Upper lobe of left lung (tissue), 4 donors: ENCODE data around the gene FGGY.

ENCODE experiments used
- CTCF ChIP-seq, 6 experiments: fragments of 450-650 bp in 4 of 6; fragments of 200-600 bp in 2 of 6; sonication (generic) in 2 of 6; IDR thresholded peaks; one replicate each; pipeline ENCODE4 v1.5.1; 2016 to 2019; ENCODE audit warnings: antibody characterized with exemption in 6 of 6
- EP300 ChIP-seq, 4 donors: sonication (generic); formaldehyde crosslinking; IDR thresholded peaks; one replicate each; pipeline ENCODE4 v1.5.1; 2017; ENCODE audit warnings: antibody characterized with exemption in 4 of 4, control low read depth in 2 of 4
- POLR2A ChIP-seq, 4 donors: fragments of 450-650 bp; IDR thresholded peaks; one replicate each; pipeline ENCODE4 v1.5.1; 2016 to 2017; ENCODE audit warnings: antibody characterized with exemption in 4 of 4, mild to moderate bottlenecking in 2 of 4

GRCh38 chr1:59417406-59417805 is 120.5 kb downstream of the FGGY start:
- no peak for TF ChIP-seq POLR2A (IDR thresholded peaks at IDR 0.05)
- TF ChIP-seq CTCF (IDR thresholded peaks at IDR 0.05) = no peak
- TF ChIP-seq EP300 (IDR thresholded peaks at IDR 0.05) = no peak
